Tibial nerve (tissue), 4 donors: ENCODE data around the gene S1PR3.

Experiments used
- CTCF ChIP-seq, 5 experiments: fragments of 200-600 bp in 3 of 5; fragments of 450-650 bp in 2 of 5; sonication (generic) in 3 of 5; IDR thresholded peaks; one replicate each; pipeline ENCODE4 v1.5.1; 2016 to 2019; ENCODE audit warnings: antibody characterized with exemption in 5 of 5, mild to moderate bottlenecking in 3 of 5, moderate library complexity in 2 of 5
- EP300 ChIP-seq, 2 donors: sonication (generic); formaldehyde crosslinking; IDR thresholded peaks; one replicate each; pipeline ENCODE4 v1.6.1; 2017; ENCODE audit warnings: antibody characterized with exemption in 2 of 2, mild to moderate bottlenecking in 1 of 2
- POLR2A ChIP-seq, 2 donors: fragments of 450-650 bp; IDR thresholded peaks; one replicate each; pipeline ENCODE4 v1.6.1; 2017; ENCODE audit warnings: antibody characterized with exemption in 2 of 2, mild to moderate bottlenecking in 2 of 2, moderate library complexity in 2 of 2

GRCh38 chr9:88979791-88980190 is 11.5 kb upstream of the S1PR3 start:
- TF ChIP-seq POLR2A (IDR thresholded peaks at IDR 0.05) (no peak), CTCF (IDR thresholded peaks at IDR 0.05) (no peak), EP300 (IDR thresholded peaks at IDR 0.05) (no peak)
